ENCODE measurements around the gene MYLK.

GRCh38 chr3:123744064-123744463 is 140.1 kb downstream of the MYLK start:
- TF ChIP-seq ELK1 (IDR thresholded peaks at IDR 0.05; ENCODE audit: borderline replicate concordance, low read depth, low read length) (no peak), CTCF (conservative IDR thresholded peaks at IDR 0.05; ENCODE audit: low read depth, low read length) (no peak), CEBPB (IDR thresholded peaks at IDR 0.05; ENCODE audit: low read depth, low read length) (no peak), SMC3 (IDR thresholded peaks at IDR 0.05; ENCODE audit: low read depth, low read length) (no peak), MAZ (IDR thresholded peaks at IDR 0.05; ENCODE audit: borderline replicate concordance, low read depth, low read length) (no peak), RAD21 (IDR thresholded peaks at IDR 0.05; ENCODE audit: low read length) (no peak), RFX5 (IDR thresholded peaks at IDR 0.05; ENCODE audit: low read depth, low read length) (no peak), BHLHE40 (IDR thresholded peaks at IDR 0.05; ENCODE audit: low read depth, low read length) (no peak), POLR2A (IDR thresholded peaks at IDR 0.05; ENCODE audit: low read depth, low read length) (no peak), USF2 (IDR thresholded peaks at IDR 0.05; ENCODE audit: low read depth, low read length) (no peak), MXI1 (IDR thresholded peaks at IDR 0.05; ENCODE audit: borderline replicate concordance, low read depth, low read length) (no peak), RCOR1 (IDR thresholded peaks at IDR 0.05; ENCODE audit: insufficient replicate concordance, low read length) (no peak)

Measured in IMR-90 (cell line).